ENCODE results near the gene CLSTN1. TPM values are rescaled to one million over a fixed set of nuclear protein-coding genes. Genes with fewer than 3 reads are reported as not detected.

CLSTN1 gene
- total and polyA plus RNA-seq, 2 donors (not counting 1 experiment from before 2014, with no cell fraction given): 34.9 to 81.4 TPM

- Histone ChIP-seq H3K9ac (ENCODE audit: low read length) (no peak overlapping the region), H3K27me3 (replicated peaks in 1 of 4; ENCODE audit: control extremely low read depth in 1 of 4, control insufficient read depth in 3 of 4, insufficient read depth in 4 of 4, low read length in 3 of 4) (no peaks in the 10 kb centered on the region), H3K4me1 (ENCODE audit: control insufficient read depth in 2 of 2, insufficient read depth in 2 of 2, low read length in 2 of 2) (peaks cover 53 to 56% of the 10 kb centered on the region in 2 donors), H3K9me3 (ENCODE audit: control extremely low read depth in 1 of 3, control insufficient read depth in 2 of 3, insufficient read depth in 1 of 3, low read length in 2 of 3) (no peaks in the 10 kb centered on the region), H3K27ac (ENCODE audit: low read length in 2 of 2) (peak overlapping the region in 1 of 2 donors; percentile 68), H4K20me1 (ENCODE audit: control insufficient read depth, insufficient read depth, low read length, poor library complexity, severe bottlenecking) (peaks cover 96% of the 10 kb centered on the region), H3K36me3 (replicated peaks in 1 of 2; ENCODE audit: control extremely low read depth in 1 of 2, control insufficient read depth in 1 of 2, extremely low read depth in 1 of 2, insufficient read depth in 2 of 2, low read length in 1 of 2) (peaks cover 9 to 43% of the 10 kb centered on the region in 2 experiments), H3K4me3 (ENCODE audit: control extremely low read depth in 1 of 5, extremely low read depth in 1 of 5, insufficient read depth in 1 of 5, low read depth in 2 of 5, low read length in 4 of 5) (peak overlapping the region in 2 of 5 experiments; percentile 3 to 7), H3K79me2 (ENCODE audit: control insufficient read depth, insufficient read depth, low read length) (peaks cover 96% of the 10 kb centered on the region), H2AFZ (ENCODE audit: insufficient read depth, low read depth, low read length, poor library complexity, severe bottlenecking) (no peak overlapping the region), H3K4me2 (replicated peaks; ENCODE audit: low read depth, low read length, poor library complexity, severe bottlenecking) (peak overlapping the region; percentile 97)
- ChIA-PET POLR2A (interaction anchor here (1.4 to 4.6 kb wide), 2 partner anchors 36 to 63 kb away, joined by 7 to 51 read pairs; no protein-coding TSS in a partner anchor), CTCF (interaction anchor here (0.6 to 11.4 kb wide), 7 partner anchors 8 to 75 kb away, joined by 3 to 119 read pairs (median 5); no protein-coding TSS in a partner anchor)
- Mint-ChIP-seq H3K9me3 (ENCODE audit: insufficient read depth) (no peaks in the 10 kb centered on the region), H3K4me1 (peaks cover 64% of the 10 kb centered on the region), H3K27me3 (no peaks in the 10 kb centered on the region), H3K27ac (peak overlapping the region; percentile 86), H3K4me3 (peak overlapping the region; percentile 87)
- WGBS (ENCODE audit: insufficient coverage): 64% methylated on average over 20 of the region's 23 CpGs
- ATAC-seq (ENCODE audit: low read depth) (no peak), DNase-seq (peak; percentile 33)
- TF ChIP-seq EZH2 (IDR thresholded peaks at IDR 0.05; ENCODE audit: borderline replicate concordance, insufficient read depth, low read depth, low read length, poor library complexity, severe bottlenecking) (no peak), CTCF (IDR thresholded peaks at IDR 0.05) (no peak)
- intact Hi-C loops (cut with micrococcal nuclease): loop anchor here (1.0 kb wide), 2 partner anchors 36 to 61 kb away; no protein-coding TSS in a partner anchor
Measured at GRCh38 chr1:9689971-9690381, 133.8 kb downstream of the CLSTN1 start.

- Histone ChIP-seq H3K9ac (ENCODE audit: low read length) (peak overlapping the region; percentile 73), H3K36me3 (replicated peaks in 1 of 2; ENCODE audit: control extremely low read depth in 1 of 2, control insufficient read depth in 1 of 2, extremely low read depth in 1 of 2, insufficient read depth in 2 of 2, low read length in 1 of 2) (peaks cover 9 to 38% of the 10 kb centered on the region in 2 experiments), H3K27ac (ENCODE audit: low read length in 2 of 2) (peak overlapping the region in 1 of 2 donors; percentile 47), H3K79me2 (ENCODE audit: control insufficient read depth, insufficient read depth, low read length) (peaks cover 96% of the 10 kb centered on the region), H3K4me2 (replicated peaks; ENCODE audit: low read depth, low read length, poor library complexity, severe bottlenecking) (peak overlapping the region; percentile 97), H3K4me1 (ENCODE audit: control insufficient read depth in 2 of 2, insufficient read depth in 2 of 2, low read length in 2 of 2) (peaks cover 59 to 63% of the 10 kb centered on the region in 2 donors), H3K9me3 (ENCODE audit: control extremely low read depth in 1 of 3, control insufficient read depth in 2 of 3, insufficient read depth in 1 of 3, low read length in 2 of 3) (no peaks in the 10 kb centered on the region), H3K4me3 (ENCODE audit: control extremely low read depth in 1 of 5, extremely low read depth in 1 of 5, insufficient read depth in 1 of 5, low read depth in 2 of 5, low read length in 4 of 5) (peak overlapping the region; percentile 34 to 68 (median 59)), H2AFZ (ENCODE audit: insufficient read depth, low read depth, low read length, poor library complexity, severe bottlenecking) (peak overlapping the region; percentile 43), H3K27me3 (replicated peaks in 1 of 4; ENCODE audit: control extremely low read depth in 1 of 4, control insufficient read depth in 3 of 4, insufficient read depth in 4 of 4, low read length in 3 of 4) (no peaks in the 10 kb centered on the region), H4K20me1 (ENCODE audit: control insufficient read depth, insufficient read depth, low read length, poor library complexity, severe bottlenecking) (peaks cover 98% of the 10 kb centered on the region)
- ATAC-seq (ENCODE audit: low read depth): peak; percentile 83
- ChIA-PET CTCF (interaction anchor here (1.0 to 11.4 kb wide), 3 partner anchors 34 to 74 kb away, joined by 3 to 119 read pairs (median 5); no protein-coding TSS in a partner anchor), POLR2A (interaction anchor here (0.7 to 4.6 kb wide), 4 partner anchors 30 to 63 kb away, joined by 3 to 51 read pairs (median 9); no protein-coding TSS in a partner anchor)
- intact Hi-C loops (cut with micrococcal nuclease): loop anchor here (1.0 kb wide), 2 partner anchors 35 to 60 kb away; no protein-coding TSS in a partner anchor
- Mint-ChIP-seq H3K4me1 (peaks cover 64% of the 10 kb centered on the region), H3K27ac (peak overlapping the region; percentile 50), H3K4me3 (peak overlapping the region; percentile 85), H3K9me3 (ENCODE audit: insufficient read depth) (no peaks in the 10 kb centered on the region), H3K27me3 (no peaks in the 10 kb centered on the region)
- WGBS (ENCODE audit: insufficient coverage): 3% methylated on average over 68 of the region's 72 CpGs
- peak; percentile 81 for DNase-seq
- TF ChIP-seq EZH2 (IDR thresholded peaks at IDR 0.05; ENCODE audit: borderline replicate concordance, insufficient read depth, low read depth, low read length, poor library complexity, severe bottlenecking) (no peak), CTCF (IDR thresholded peaks at IDR 0.05) (no peak)
Measured at GRCh38 chr1:9689011-9689706, 134.6 kb downstream of the CLSTN1 start.

All from B cell (primary cell).